NCI-H345 treated with DMSO at 0.1 percent for 48 hours (cell line): ENCODE results near the gene RET.

Experiments used
- DNase-seq: peaks from one replicate; lab custom pipeline; 2025; ENCODE audit not compliant: unreplicated experiment; lab: John Stamatoyannopoulos, UW

The RET gene

DNA sequence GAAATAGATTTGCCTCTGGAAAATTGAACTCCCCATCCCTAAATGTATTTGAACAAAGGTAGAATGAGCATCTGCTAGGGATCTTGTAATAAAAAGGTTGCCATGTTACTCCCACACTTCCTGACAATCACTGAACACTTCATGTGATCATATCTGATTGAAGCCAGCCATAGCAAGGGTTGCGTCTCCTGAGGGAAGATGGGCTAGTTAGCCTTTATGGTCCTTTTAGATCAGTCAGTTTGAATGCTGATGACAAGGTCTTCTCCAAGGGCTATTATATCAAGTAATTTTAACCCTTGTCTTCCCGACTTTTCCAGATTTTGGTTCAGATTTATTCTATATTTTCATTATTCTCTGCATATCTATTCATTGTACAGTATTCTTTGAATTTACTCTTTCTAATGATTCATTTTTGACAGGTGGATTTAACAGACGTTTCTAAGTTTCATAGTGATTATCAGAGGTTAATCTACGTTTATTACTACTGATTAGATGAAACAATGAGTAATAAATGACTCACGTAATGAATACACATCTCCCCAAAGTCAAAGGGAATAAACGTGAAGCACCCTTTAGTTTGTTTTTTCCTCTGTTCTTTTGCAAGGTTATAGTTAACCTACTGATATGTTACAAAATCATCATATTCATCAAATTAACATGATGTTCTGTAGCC, 89.5 kb downstream of the RET start:
- no peak for DNase-seq

DNA sequence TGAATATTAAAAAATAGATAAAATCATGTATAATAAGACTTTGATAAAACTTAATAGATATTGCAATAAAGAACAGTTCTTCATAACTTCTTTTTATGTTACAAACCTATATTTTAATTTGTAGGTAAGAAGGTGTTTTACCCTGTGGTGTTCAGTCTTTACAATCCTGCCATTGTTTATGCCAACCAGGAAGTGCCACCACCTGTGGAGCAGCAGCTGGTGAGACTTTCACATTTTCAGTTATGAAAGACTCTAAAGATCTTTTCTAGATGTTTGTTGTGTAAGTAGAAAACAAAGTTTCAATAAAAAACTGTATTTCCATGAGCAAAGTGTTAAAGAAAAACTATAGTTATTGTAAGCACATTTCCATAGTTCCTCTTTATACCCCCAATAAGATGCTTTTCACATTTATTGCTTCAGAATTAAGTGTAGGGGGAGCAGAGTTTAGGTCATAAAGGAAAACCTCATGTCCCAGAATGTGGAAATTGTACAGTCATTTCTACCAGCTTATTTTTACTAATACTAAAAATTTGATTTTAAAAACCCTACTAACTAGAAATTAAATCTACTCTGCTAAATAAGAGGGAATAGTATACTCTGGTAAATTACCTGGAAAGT, 90.1 kb downstream of the RET start:
- peak; percentile 27 for DNase-seq

DNA sequence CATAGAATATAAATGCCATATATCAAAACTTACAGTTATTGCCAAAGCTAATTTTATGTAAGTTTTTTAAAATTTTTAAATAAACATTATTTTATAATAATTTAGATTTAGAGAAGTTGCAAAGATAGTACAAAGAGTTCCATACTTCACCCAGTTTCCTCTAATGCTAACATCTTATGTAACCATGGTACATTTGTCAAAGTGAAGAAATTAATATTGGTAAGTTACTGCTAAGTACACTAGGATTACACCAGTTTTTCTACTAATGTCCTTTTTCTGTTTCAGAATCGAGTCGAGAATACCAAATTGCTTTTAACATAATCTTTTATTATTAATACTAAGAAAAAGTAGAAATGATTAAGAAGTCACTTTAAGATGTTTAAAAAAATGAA, 90.6 kb downstream of the RET start:
- DNase-seq, result no peak

DNA sequence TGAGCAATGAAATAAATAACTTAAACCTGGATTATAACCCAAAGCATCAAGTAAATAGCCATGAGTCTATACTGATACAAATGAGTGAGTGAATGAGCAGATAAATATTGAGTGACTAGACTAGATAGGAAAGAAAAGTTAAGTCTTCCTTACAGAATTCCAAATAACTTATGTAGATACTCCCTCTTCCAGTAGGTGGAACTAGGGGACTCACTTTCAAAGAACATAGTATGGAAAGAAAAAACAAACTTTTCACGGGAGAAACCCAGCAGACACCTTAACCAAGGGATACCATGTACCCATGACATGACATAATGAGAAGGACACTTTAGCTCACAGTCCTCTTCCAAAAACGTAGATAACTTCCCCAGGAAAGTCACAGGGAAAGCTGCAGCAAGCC, 93.6 kb downstream of the RET start:
- DNase-seq, result no peak

DNA sequence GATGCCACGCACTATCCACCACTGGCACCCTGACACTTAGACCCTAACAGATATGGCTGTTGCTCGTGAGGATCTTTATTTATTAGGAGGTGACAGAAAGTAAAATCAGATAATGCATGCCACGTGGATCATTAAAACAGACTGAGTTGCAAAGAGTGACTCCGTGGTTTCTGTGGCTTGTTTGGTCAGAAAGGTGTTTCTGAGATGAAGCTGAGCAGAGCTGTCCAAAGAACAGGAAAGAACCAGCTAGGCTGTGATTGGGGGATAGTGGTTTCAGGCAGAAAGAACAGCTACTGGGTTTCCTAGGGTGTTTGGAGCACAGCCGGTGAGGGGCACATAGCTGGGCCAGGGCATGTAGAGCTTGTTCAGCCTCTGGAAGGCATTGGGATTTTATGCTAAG, 95.8 kb downstream of the RET start:
- DNase-seq, result no peak

DNA sequence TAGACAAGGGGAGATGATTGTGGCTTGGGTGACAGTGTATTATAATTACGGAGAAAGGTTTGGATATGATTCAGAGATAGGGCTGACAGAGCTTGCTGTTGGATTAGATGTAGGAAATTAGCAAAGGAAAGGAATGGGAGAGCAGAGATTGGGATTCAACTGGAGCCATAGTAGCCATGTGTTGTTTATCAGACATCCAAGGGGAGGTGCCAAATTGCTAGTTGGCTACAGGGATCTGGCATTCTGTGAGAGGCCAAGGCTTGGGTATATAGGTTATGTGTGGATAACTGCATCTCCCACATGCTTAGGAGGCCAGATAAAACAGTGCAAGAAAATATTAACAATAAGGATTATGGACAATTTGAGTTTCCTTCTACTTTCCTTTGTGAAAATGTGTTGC, 96.3 kb downstream of the RET start:
- DNase-seq, result no peak

DNA sequence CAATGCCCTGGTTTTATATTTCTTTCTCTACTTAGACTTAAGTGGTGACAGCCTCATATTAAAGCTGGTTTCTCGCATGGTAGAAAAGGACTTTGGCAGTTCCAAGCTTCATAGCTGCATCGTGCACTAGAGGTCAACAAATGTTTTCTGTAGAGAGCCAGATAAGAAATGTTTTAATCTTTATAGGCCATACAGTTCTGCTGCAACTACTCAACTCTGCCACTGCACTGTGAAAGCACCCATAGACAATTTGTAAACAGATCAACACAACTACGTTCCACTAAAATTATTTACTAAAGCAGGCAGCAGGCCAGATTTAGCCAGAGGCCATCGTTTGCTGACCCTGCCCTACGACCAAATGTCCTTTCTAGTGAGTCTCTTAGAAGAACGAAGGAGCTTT, 98.1 kb downstream of the RET start:
- DNase-seq, result no peak

DNA sequence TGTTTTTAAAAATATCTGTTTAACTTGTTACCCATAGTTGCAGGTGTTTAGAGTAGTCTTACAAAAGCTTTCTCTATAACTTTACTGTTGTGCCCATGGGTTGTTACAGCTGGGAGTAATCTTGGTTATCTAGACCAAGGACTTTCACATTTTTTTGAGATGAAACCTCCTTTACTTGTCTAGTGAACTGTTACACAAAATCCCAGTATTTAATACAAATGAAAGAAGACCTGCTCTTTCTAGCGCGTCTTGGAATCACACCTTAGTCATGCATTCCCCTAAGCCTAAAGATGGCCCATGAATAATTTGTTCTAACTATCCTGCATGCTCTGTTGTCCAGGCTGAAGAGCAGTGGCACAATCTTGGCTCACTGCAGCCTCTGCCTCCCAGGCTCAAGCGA, 99.4 kb downstream of the RET start:
- no peak for DNase-seq

DNA sequence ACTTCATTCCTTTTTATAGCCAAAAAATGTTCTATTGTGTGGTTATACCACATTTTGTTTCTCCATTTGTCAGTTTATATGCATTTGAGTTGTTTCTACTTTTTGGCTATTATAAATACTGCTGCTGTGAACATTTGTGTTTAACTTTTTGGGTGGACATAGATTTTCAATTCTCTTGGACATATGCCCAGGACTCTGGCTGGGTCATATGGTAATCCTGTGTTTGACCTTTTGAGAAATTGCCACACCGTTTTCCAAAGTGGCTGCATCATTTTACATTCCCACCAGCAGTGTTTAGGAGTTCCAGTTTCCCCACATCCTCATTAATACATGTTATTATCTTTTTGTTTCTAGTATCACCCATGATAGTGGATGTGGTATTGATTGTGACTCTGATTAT, 100.7 kb downstream of the RET start:
- no peak for DNase-seq
